ENCODE measurements around the gene ADAMTS20.

Gene ADAMTS20

GRCh38 chr12:43329375-43329774, 222.6 kb downstream of the ADAMTS20 start:
- DNase-seq (no peak), ATAC-seq (replicated peaks) (no peak)
- Mint-ChIP-seq H3K4me3 (no peak overlapping the region), H3K27ac (no peak overlapping the region), H3K36me3 (no peaks in the 10 kb centered on the region), H3K27me3 (peaks cover 3 to 12% of the 10 kb centered on the region in 2 donors), H3K9me3 (peaks cover 0 to 3% of the 10 kb centered on the region in 2 donors), H3K4me1 (peaks cover 0 to 6% of the 10 kb centered on the region in 2 donors)

- Mint-ChIP-seq H3K27ac (no peak overlapping the region), H3K4me1 (peaks cover 0 to 6% of the 10 kb centered on the region in 2 donors), H3K4me3 (no peak overlapping the region), H3K36me3 (no peaks in the 10 kb centered on the region), H3K9me3 (peaks cover 0 to 3% of the 10 kb centered on the region in 2 donors), H3K27me3 (peaks cover 3 to 12% of the 10 kb centered on the region in 2 donors)
- DNase-seq (no peak), ATAC-seq (replicated peaks) (peak; percentile 46 to 63)
Observed at GRCh38 chr12:43325786-43326185, 226.2 kb downstream of the ADAMTS20 start.

DNA sequence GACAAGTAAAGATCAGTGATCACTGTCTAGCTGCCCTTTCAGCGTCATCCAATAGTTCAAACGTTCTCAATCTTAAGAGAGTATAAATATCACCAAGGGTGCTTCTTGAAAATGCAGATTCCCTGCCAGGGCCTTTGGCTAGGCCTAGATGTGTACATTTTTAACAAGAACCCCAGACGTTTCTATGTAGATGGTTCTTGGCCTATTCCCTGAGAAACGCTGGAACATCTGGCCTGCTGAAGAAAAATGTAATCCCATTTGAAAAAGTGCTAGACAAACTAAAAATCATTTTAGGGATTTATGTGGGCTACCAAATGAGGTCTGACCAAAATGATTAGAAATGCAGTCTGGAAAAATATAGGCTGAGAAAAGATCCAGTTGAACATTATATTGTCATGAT, 231.7 kb downstream of the ADAMTS20 start:
- no peaks in the 10 kb centered on the region for H3K27me3 Mint-ChIP-seq
- H3K27ac Mint-ChIP-seq, result no peak overlapping the region
- H3K4me1 Mint-ChIP-seq, result no peaks in the 10 kb centered on the region
- ATAC-seq (replicated peaks), result no peak
- H3K9me3 Mint-ChIP-seq, result no peaks in the 10 kb centered on the region
- no peak for DNase-seq
- H3K36me3 Mint-ChIP-seq, result no peaks in the 10 kb centered on the region
- no peak overlapping the region for H3K4me3 Mint-ChIP-seq

GRCh38 chr12:43318021-43318420, 234.0 kb downstream of the ADAMTS20 start:
- Mint-ChIP-seq H3K9me3 (no peaks in the 10 kb centered on the region), H3K27ac (no peak overlapping the region), H3K36me3 (no peaks in the 10 kb centered on the region), H3K4me3 (no peak overlapping the region), H3K4me1 (no peaks in the 10 kb centered on the region), H3K27me3 (no peaks in the 10 kb centered on the region)
- DNase-seq (no peak), ATAC-seq (replicated peaks) (no peak)

GRCh38 chr12:43317156-43317555, 234.8 kb downstream of the ADAMTS20 start:
- DNase-seq, result no peak
- no peak for ATAC-seq (replicated peaks)
- H3K27me3 Mint-ChIP-seq, result no peaks in the 10 kb centered on the region
- H3K27ac Mint-ChIP-seq, result no peak overlapping the region
- H3K36me3 Mint-ChIP-seq, result no peaks in the 10 kb centered on the region
- H3K4me3 Mint-ChIP-seq, result no peak overlapping the region
- no peaks in the 10 kb centered on the region for H3K4me1 Mint-ChIP-seq
- no peaks in the 10 kb centered on the region for H3K9me3 Mint-ChIP-seq

GRCh38 chr12:43316520-43316919, 235.5 kb downstream of the ADAMTS20 start:
- no peak overlapping the region for H3K4me3 Mint-ChIP-seq
- H3K9me3 Mint-ChIP-seq, result no peaks in the 10 kb centered on the region
- ATAC-seq (replicated peaks) (no peak), DNase-seq (no peak)
- H3K27ac Mint-ChIP-seq, result no peak overlapping the region
- no peaks in the 10 kb centered on the region for H3K36me3 Mint-ChIP-seq
- no peaks in the 10 kb centered on the region for H3K4me1 Mint-ChIP-seq
- H3K27me3 Mint-ChIP-seq, result no peaks in the 10 kb centered on the region

GRCh38 chr12:43315961-43316360, 236.0 kb downstream of the ADAMTS20 start:
- no peaks in the 10 kb centered on the region for H3K4me1 Mint-ChIP-seq
- no peak overlapping the region for H3K4me3 Mint-ChIP-seq
- no peak for ATAC-seq (replicated peaks)
- no peak overlapping the region for H3K27ac Mint-ChIP-seq
- H3K36me3 Mint-ChIP-seq, result no peaks in the 10 kb centered on the region
- no peak for DNase-seq
- no peaks in the 10 kb centered on the region for H3K9me3 Mint-ChIP-seq
- H3K27me3 Mint-ChIP-seq, result no peaks in the 10 kb centered on the region

- no peak overlapping the region for H3K4me3 Mint-ChIP-seq
- H3K36me3 Mint-ChIP-seq, result no peaks in the 10 kb centered on the region
- no peaks in the 10 kb centered on the region for H3K9me3 Mint-ChIP-seq
- no peak overlapping the region for H3K27ac Mint-ChIP-seq
- no peaks in the 10 kb centered on the region for H3K4me1 Mint-ChIP-seq
- no peak for DNase-seq
- ATAC-seq (replicated peaks), result no peak
- no peaks in the 10 kb centered on the region for H3K27me3 Mint-ChIP-seq
Observed at GRCh38 chr12:43312991-43313505, 239.0 kb downstream of the ADAMTS20 start.

DNA sequence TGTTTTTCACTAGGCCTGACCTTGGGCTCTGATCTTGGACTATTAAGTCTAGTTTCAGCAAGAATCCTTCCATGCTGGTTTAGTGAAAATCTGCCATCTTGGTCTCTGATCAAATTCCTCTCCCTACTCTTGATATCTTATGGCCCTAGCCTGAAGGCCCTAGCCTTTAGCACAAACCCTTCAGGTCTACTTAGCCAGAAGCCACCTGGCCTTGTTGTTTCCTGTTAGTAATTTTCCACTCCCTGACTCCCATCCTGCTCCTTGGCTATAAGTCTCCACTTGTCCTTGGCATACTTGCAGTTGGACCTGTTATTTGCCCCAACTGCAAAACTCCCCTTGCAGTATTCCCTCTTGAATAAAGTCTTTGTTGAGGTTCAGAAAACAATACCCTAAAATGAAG, 241.4 kb downstream of the ADAMTS20 start:
- H3K27me3 Mint-ChIP-seq, result no peaks in the 10 kb centered on the region
- H3K4me3 Mint-ChIP-seq, result no peak overlapping the region
- no peak overlapping the region for H3K27ac Mint-ChIP-seq
- no peaks in the 10 kb centered on the region for H3K36me3 Mint-ChIP-seq
- no peaks in the 10 kb centered on the region for H3K4me1 Mint-ChIP-seq
- H3K9me3 Mint-ChIP-seq, result no peaks in the 10 kb centered on the region
- no peak for ATAC-seq (replicated peaks)
- DNase-seq, result no peak

- Mint-ChIP-seq H3K27me3 (no peaks in the 10 kb centered on the region), H3K4me3 (no peak overlapping the region), H3K27ac (no peak overlapping the region), H3K9me3 (no peaks in the 10 kb centered on the region), H3K36me3 (no peaks in the 10 kb centered on the region), H3K4me1 (no peaks in the 10 kb centered on the region)
- no peak for ATAC-seq (replicated peaks)
- no peak for DNase-seq
Observed at GRCh38 chr12:43309959-43310358, 242.0 kb downstream of the ADAMTS20 start.

- ATAC-seq (replicated peaks), result no peak
Observed at GRCh38 chr12:43308776-43309175, 243.2 kb downstream of the ADAMTS20 start.

DNA sequence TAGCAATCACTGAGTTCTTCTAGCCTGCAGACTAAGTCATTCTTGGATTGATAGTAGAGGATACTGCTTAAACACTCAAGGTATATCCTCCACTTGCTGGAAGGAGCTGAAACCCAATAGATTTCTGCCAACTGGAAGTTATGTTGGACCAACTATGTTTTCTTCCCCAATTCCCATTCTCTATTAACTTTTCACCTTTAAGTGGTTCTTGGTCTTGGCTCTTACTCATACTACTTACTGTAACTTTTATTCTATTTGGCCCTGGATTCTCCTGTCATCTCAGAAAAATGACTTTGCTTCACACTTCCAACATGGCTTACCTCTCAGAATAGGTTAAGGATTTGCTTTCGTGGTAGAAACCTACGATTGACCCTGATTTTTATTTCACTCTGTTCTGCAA, 244.9 kb downstream of the ADAMTS20 start:
- Mint-ChIP-seq H3K4me1 (no peaks in the 10 kb centered on the region), H3K27ac (no peak overlapping the region), H3K4me3 (no peak overlapping the region)

More at GRCh38 chr12:43308776-43309175, 243.2 kb downstream of the ADAMTS20 start:
- Mint-ChIP-seq H3K9me3 (no peaks in the 10 kb centered on the region), H3K4me1 (no peaks in the 10 kb centered on the region), H3K27me3 (no peaks in the 10 kb centered on the region), H3K36me3 (no peaks in the 10 kb centered on the region), H3K4me3 (no peak overlapping the region), H3K27ac (no peak overlapping the region)
- DNase-seq, result no peak

GRCh38 chr12:43306066-43306465, 245.9 kb downstream of the ADAMTS20 start:
- H3K27me3 Mint-ChIP-seq, result no peaks in the 10 kb centered on the region
- no peak overlapping the region for H3K4me3 Mint-ChIP-seq
- ATAC-seq (replicated peaks) (no peak), DNase-seq (no peak)
- no peaks in the 10 kb centered on the region for H3K4me1 Mint-ChIP-seq
- no peaks in the 10 kb centered on the region for H3K36me3 Mint-ChIP-seq
- no peak overlapping the region for H3K27ac Mint-ChIP-seq
- H3K9me3 Mint-ChIP-seq, result peaks cover 0 to 2% of the 10 kb centered on the region in 2 donors

More for the DNA sequence above, 244.9 kb downstream of the ADAMTS20 start:
- H3K36me3 Mint-ChIP-seq, result no peaks in the 10 kb centered on the region
- no peaks in the 10 kb centered on the region for H3K27me3 Mint-ChIP-seq
- ATAC-seq (replicated peaks), result no peak
- no peak for DNase-seq
- H3K9me3 Mint-ChIP-seq, result no peaks in the 10 kb centered on the region

- no peak for DNase-seq
- Mint-ChIP-seq H3K36me3 (no peaks in the 10 kb centered on the region), H3K4me1 (no peaks in the 10 kb centered on the region), H3K9me3 (peaks cover 0 to 2% of the 10 kb centered on the region in 2 donors), H3K27me3 (no peaks in the 10 kb centered on the region), H3K4me3 (no peak overlapping the region), H3K27ac (no peak overlapping the region)
- ATAC-seq (replicated peaks), result no peak
Observed at GRCh38 chr12:43305065-43305464, 246.9 kb downstream of the ADAMTS20 start.
